Suprapubic skin (tissue), 4 donors: ENCODE data around the gene ARHGEF1.

Source experiments
- EP300 ChIP-seq: sonication (generic); formaldehyde crosslinking; IDR thresholded peaks from one replicate; pipeline ENCODE4 v1.6.1; 2017; ENCODE audit warnings: antibody characterized with exemption
- POLR2A ChIP-seq, 2 donors: fragments of 450-650 bp; IDR thresholded peaks; one replicate each; pipeline ENCODE4 v1.6.1; 2017; ENCODE audit warnings: antibody characterized with exemption in 2 of 2, mild to moderate bottlenecking in 2 of 2, moderate library complexity in 2 of 2
- POLR2AphosphoS5 ChIP-seq, 3 donors: sonication (generic); formaldehyde crosslinking; IDR thresholded peaks; one replicate each; pipeline ENCODE4 v1.6.1; 2017; ENCODE audit warnings: antibody characterized with exemption in 3 of 3
- TF ChIP-seq, protein P1 (sequence below), 2 donors: fragments of 200-600 bp in 1 of 2; fragments of 450-650 bp in 1 of 2; sonication (generic) in 1 of 2; IDR thresholded peaks; one replicate each; pipeline ENCODE4 v1.5.1; 2016 to 2019; ENCODE audit warnings: antibody characterized with exemption in 2 of 2, mild to moderate bottlenecking in 1 of 2, moderate library complexity in 1 of 2

GRCh38 chr19:41918653-41919244, 35.8 kb downstream of the ARHGEF1 start:
- TF ChIP-seq, protein P1, sequence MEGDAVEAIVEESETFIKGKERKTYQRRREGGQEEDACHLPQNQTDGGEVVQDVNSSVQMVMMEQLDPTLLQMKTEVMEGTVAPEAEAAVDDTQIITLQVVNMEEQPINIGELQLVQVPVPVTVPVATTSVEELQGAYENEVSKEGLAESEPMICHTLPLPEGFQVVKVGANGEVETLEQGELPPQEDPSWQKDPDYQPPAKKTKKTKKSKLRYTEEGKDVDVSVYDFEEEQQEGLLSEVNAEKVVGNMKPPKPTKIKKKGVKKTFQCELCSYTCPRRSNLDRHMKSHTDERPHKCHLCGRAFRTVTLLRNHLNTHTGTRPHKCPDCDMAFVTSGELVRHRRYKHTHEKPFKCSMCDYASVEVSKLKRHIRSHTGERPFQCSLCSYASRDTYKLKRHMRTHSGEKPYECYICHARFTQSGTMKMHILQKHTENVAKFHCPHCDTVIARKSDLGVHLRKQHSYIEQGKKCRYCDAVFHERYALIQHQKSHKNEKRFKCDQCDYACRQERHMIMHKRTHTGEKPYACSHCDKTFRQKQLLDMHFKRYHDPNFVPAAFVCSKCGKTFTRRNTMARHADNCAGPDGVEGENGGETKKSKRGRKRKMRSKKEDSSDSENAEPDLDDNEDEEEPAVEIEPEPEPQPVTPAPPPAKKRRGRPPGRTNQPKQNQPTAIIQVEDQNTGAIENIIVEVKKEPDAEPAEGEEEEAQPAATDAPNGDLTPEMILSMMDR (IDR thresholded peaks at IDR 0.05) = no peak
- no peak for TF ChIP-seq POLR2AphosphoS5 (IDR thresholded peaks at IDR 0.05)
- no peak for TF ChIP-seq POLR2A (IDR thresholded peaks at IDR 0.05)
- no peak for TF ChIP-seq EP300
